ENCODE measurements around the gene VAPB.

VAPB gene

GRCh38 chr20:58478141-58478805, 89.2 kb downstream of the VAPB start:
- ATAC-seq: no peak
- TF ChIP-seq ZFP30 (CRISPR knock-in tag; IDR thresholded peaks at IDR 0.05) (no peak), PPARA (CRISPR knock-in tag; IDR thresholded peaks at IDR 0.05; ENCODE audit: borderline replicate concordance) (no peak), ARNTL (CRISPR knock-in tag; IDR thresholded peaks at IDR 0.05; ENCODE audit: borderline replicate concordance, low read depth) (no peak), BACH2 (CRISPR knock-in tag; IDR thresholded peaks at IDR 0.05; ENCODE audit: borderline replicate concordance) (no peak), TCF4 (CRISPR knock-in tag; IDR thresholded peaks at IDR 0.05; ENCODE audit: borderline replicate concordance) (no peak), SNAI2 (CRISPR knock-in tag; IDR thresholded peaks at IDR 0.05) (no peak), OSR1 (CRISPR knock-in tag; IDR thresholded peaks at IDR 0.05) (no peak), ISL1 (CRISPR knock-in tag; IDR thresholded peaks at IDR 0.05) (no peak), RARB (CRISPR knock-in tag; IDR thresholded peaks at IDR 0.05) (no peak), ZNF70 (CRISPR knock-in tag; IDR thresholded peaks at IDR 0.05) (no peak), POU6F1 (CRISPR knock-in tag; IDR thresholded peaks at IDR 0.05; ENCODE audit: borderline replicate concordance, low read depth) (no peak), GLIS3 (CRISPR knock-in tag; IDR thresholded peaks at IDR 0.05) (no peak), ZNF565 (CRISPR knock-in tag; conservative IDR thresholded peaks at IDR 0.05; ENCODE audit: low read depth) (no peak)
- TF ChIP-seq, protein P1, sequence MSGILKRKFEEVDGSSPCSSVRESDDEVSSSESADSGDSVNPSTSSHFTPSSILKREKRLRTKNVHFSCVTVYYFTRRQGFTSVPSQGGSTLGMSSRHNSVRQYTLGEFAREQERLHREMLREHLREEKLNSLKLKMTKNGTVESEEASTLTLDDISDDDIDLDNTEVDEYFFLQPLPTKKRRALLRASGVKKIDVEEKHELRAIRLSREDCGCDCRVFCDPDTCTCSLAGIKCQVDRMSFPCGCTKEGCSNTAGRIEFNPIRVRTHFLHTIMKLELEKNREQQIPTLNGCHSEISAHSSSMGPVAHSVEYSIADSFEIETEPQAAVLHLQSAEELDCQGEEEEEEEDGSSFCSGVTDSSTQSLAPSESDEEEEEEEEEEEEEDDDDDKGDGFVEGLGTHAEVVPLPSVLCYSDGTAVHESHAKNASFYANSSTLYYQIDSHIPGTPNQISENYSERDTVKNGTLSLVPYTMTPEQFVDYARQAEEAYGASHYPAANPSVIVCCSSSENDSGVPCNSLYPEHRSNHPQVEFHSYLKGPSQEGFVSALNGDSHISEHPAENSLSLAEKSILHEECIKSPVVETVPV (CRISPR knock-in tag; IDR thresholded peaks at IDR 0.05): no peak

DNA sequence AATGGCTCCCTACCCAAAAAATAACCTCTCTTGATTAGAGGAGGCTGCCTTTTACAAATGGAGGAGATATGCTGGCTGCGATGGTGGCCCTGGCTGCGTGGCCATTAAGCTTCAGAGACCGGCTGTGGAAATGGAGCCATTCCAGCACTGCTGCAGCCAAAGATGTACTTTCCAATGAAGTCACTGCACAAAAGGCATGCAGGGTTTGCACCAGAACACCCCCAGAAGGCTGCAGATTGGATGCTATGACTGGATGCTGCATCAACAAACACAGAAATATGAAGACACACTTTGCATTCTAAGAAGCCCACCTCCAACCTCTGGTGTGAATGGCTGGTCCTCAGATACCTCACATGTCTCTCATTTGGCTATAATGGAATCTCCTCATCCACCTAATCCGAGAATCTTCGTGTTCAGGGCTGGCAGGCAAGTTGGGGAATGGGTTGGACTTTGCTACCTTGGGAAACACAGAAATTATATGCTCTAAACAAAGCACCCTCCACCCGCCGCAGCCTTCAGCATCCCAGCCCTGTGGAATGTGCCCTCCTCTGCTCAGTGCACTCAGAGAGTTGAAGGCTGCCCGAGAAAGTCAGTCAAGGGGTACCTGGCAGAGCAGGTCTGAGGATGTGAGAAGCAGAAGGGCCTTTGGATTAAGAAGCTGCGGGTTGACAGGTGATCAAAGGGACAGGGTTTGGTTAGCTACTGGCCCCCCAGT, 90.9 kb downstream of the VAPB start:
- no peak for TF ChIP-seq ZNF8 (CRISPR knock-in tag; IDR thresholded peaks at IDR 0.05)
- no peak for TF ChIP-seq POU6F1 (CRISPR knock-in tag; IDR thresholded peaks at IDR 0.05; ENCODE audit: borderline replicate concordance, low read depth)
- no peak for TF ChIP-seq ZNF70 (CRISPR knock-in tag; IDR thresholded peaks at IDR 0.05)
- no peak for TF ChIP-seq ESRRG (CRISPR knock-in tag; IDR thresholded peaks at IDR 0.05)
- no peak for TF ChIP-seq ARNTL (CRISPR knock-in tag; IDR thresholded peaks at IDR 0.05; ENCODE audit: borderline replicate concordance, low read depth)
- TF ChIP-seq PATZ1 (CRISPR knock-in tag; IDR thresholded peaks at IDR 0.05; ENCODE audit: borderline replicate concordance): no peak
- TF ChIP-seq ISL1 (CRISPR knock-in tag; IDR thresholded peaks at IDR 0.05): no peak
- TF ChIP-seq TSHZ2 (CRISPR knock-in tag; IDR thresholded peaks at IDR 0.05): no peak
- TF ChIP-seq, protein P2, sequence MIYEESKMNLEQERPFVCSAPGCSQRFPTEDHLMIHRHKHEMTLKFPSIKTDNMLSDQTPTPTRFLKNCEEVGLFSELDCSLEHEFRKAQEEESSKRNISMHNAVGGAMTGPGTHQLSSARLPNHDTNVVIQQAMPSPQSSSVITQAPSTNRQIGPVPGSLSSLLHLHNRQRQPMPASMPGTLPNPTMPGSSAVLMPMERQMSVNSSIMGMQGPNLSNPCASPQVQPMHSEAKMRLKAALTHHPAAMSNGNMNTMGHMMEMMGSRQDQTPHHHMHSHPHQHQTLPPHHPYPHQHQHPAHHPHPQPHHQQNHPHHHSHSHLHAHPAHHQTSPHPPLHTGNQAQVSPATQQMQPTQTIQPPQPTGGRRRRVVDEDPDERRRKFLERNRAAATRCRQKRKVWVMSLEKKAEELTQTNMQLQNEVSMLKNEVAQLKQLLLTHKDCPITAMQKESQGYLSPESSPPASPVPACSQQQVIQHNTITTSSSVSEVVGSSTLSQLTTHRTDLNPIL (CRISPR knock-in tag; IDR thresholded peaks at IDR 0.05; ENCODE audit: low read depth): no peak
- TF ChIP-seq, protein P1 (CRISPR knock-in tag; IDR thresholded peaks at IDR 0.05): no peak
- TF ChIP-seq TOX (CRISPR knock-in tag; IDR thresholded peaks at IDR 0.05; ENCODE audit: borderline replicate concordance): no peak
- no peak for TF ChIP-seq RARB (CRISPR knock-in tag; IDR thresholded peaks at IDR 0.05)
- TF ChIP-seq BACH2 (CRISPR knock-in tag; IDR thresholded peaks at IDR 0.05; ENCODE audit: borderline replicate concordance): no peak
- no peak for ATAC-seq
